GM12878 (cell line): ENCODE data around the gene ZNF18. TPM values are rescaled to one million over a fixed set of nuclear protein-coding genes. Genes with fewer than 3 reads are reported as not detected.

Experiments used
- ATAC-seq: fragments of 200-7000 bp; cut with Tn5 transposase; 3 replicates; pipeline ENCODE4 v1.9.1; 2020; ENCODE audit warnings: mild to moderate bottlenecking, moderate library complexity
- BruUV-seq: library from RNA; stranded (reverse); fragments of 400-500 nt; replicated peaks from 2 replicates; lab custom pipeline; 2021; lab: Mats Ljungman, UMichigan
- CTCF ChIA-PET: fragments of 300-600 bp; sonication (Branson Sonifier 250); formaldehyde crosslinking; extraction: SDS; loops from one replicate; lab custom pipeline; 2021; ENCODE audit warnings: inconsistent platforms; lab: Yijun Ruan, JAX
- POLR2A ChIA-PET: fragments of 350-600 bp; formaldehyde crosslinking; extraction: SDS; loops from one replicate; lab custom pipeline; 2021; ENCODE audit warnings: inconsistent platforms; lab: Charles Lee
- RAD21 ChIA-PET: fragments of 300-600 bp; sonication (Branson Sonifier 250); formaldehyde crosslinking; loops from one replicate; lab custom pipeline; 2023; ENCODE audit warnings: antibody characterized with exemption; ENCODE audit not compliant: unreplicated experiment; lab: Charles Lee
- SMC1A ChIA-PET: fragments of 300-600 bp; sonication (Branson Sonifier 250); formaldehyde crosslinking; loops from one replicate; lab custom pipeline; 2023; ENCODE audit not compliant: unreplicated experiment, uncharacterized antibody; lab: Charles Lee
- DNase-seq: peaks from one replicate; pipeline ENCODE4 v3.0.0-alpha.2; 2011; ENCODE audit warnings: low read depth, low spot score
- FAIRE-seq: peaks from 3 replicates; lab custom pipeline; 2011; peaks lifted over from hg19 to GRCh38; lab: Jason Lieb, UNC
- H2AFZ ChIP-seq: 2 replicates; pipeline ENCODE4 v1.6.0; 2011; ENCODE audit warnings: low read depth, low read length, control low read depth; ENCODE audit not compliant: control insufficient read depth
- H3K27ac ChIP-seq: 2 replicates; pipeline ENCODE4 v1.5.1; 2011; ENCODE audit warnings: control low read depth; ENCODE audit not compliant: control insufficient read depth, insufficient read depth
- H3K27me3 ChIP-seq, 2 experiments: replicated peaks in 1 of 2; 2 replicates each; pipeline versions ENCODE4 v1.6.0 to v1.6.1; 2011; ENCODE audit warnings: low read length in 1 of 2; ENCODE audit not compliant: control insufficient read depth in 2 of 2, insufficient read depth in 2 of 2
- H3K36me3 ChIP-seq, 2 experiments: 2 replicates each; pipeline ENCODE4 v1.5.1; 2011; ENCODE audit warnings: low read length in 1 of 2; ENCODE audit not compliant: control insufficient read depth in 2 of 2, insufficient read depth in 2 of 2
- H3K4me1 ChIP-seq: 2 replicates; pipeline ENCODE4 v1.6.1; 2011; ENCODE audit warnings: mild to moderate bottlenecking, low read length, moderate library complexity, mixed read lengths; ENCODE audit not compliant: control insufficient read depth, insufficient read depth
- H3K4me2 ChIP-seq: 2 replicates; pipeline ENCODE4 v1.6.0; 2011; ENCODE audit warnings: control low read depth; ENCODE audit not compliant: control insufficient read depth, insufficient read depth
- H3K4me3 ChIP-seq: fragments of 200-600 bp; sonication (generic); 2 replicates; pipeline ENCODE4 v1.5.1; 2016
- H3K79me2 ChIP-seq: 2 replicates; pipeline ENCODE4 v1.6.0; 2011; ENCODE audit warnings: low read length; ENCODE audit not compliant: control insufficient read depth, insufficient read depth
- H3K9ac ChIP-seq: 2 replicates; pipeline ENCODE4 v1.8.0; 2011; ENCODE audit warnings: low read length, control low read depth, mixed read lengths; ENCODE audit not compliant: control insufficient read depth, insufficient read depth
- H3K9me3 ChIP-seq: replicated peaks from 3 replicates; pipeline ENCODE4 v1.5.1; 2011; ENCODE audit warnings: mild to moderate bottlenecking, low read length; ENCODE audit not compliant: control insufficient read depth, insufficient read depth
- H4K20me1 ChIP-seq: 2 replicates; pipeline ENCODE4 v1.6.0; 2011; ENCODE audit not compliant: control insufficient read depth, insufficient read depth
- BCL3 ChIP-seq: IDR thresholded peaks from 2 replicates; pipeline ENCODE4 v1.6.1; 2011; ENCODE audit warnings: borderline replicate concordance, low read depth, mild to moderate bottlenecking, moderate library complexity, low read length; ENCODE audit not compliant: insufficient read depth, poor library complexity, severe bottlenecking
- EGR1 ChIP-seq, 2 experiments: IDR thresholded peaks; 1 replicate in 1 of 2; 2 replicates in 1 of 2; pipeline ENCODE4 v1.6.1; 2011 to 2012; ENCODE audit warnings: low read depth in 2 of 2, low read length in 2 of 2, borderline replicate concordance in 1 of 2, mild to moderate bottlenecking in 1 of 2, moderate library complexity in 1 of 2
- EP300 ChIP-seq, 2 experiments: fragments of 150-350 bp in 1 of 2; IDR thresholded peaks; 2 replicates each; pipeline ENCODE4 v1.6.1; 2011 to 2012; ENCODE audit warnings: low read depth in 2 of 2, low read length in 2 of 2, borderline replicate concordance in 1 of 2, improper control_type of control experiment in 1 of 2, inconsistent platforms in 1 of 2; ENCODE audit not compliant: control insufficient read depth in 1 of 2
- EZH2 ChIP-seq: IDR thresholded peaks from 2 replicates; pipeline ENCODE4 v1.6.1; 2012; ENCODE audit warnings: low read depth, mild to moderate bottlenecking, control low read depth, inconsistent platforms, low read length, borderline replicate concordance; ENCODE audit not compliant: control insufficient read depth
- HDAC2 ChIP-seq: fragments of 200-600 bp; sonication (generic); IDR thresholded peaks from 2 replicates; pipeline ENCODE4 v1.6.1; 2017
- IKZF2 ChIP-seq, 2 experiments: fragments of 450-650 bp; IDR thresholded peaks; 2 replicates each; pipeline ENCODE4 v1.6.1; 2017; ENCODE audit warnings: mild to moderate bottlenecking in 2 of 2, moderate library complexity in 2 of 2
- IRF5 ChIP-seq: fragments of 450-650 bp; IDR thresholded peaks from 2 replicates; pipeline ENCODE4 v1.6.1; 2017; ENCODE audit warnings: borderline replicate concordance
- KAT2A ChIP-seq: conservative IDR thresholded peaks from 2 replicates; pipeline ENCODE4 v1.6.1; 2011; ENCODE audit warnings: low read depth, low read length; ENCODE audit not compliant: control insufficient read depth
- MAX ChIP-seq: IDR thresholded peaks from 2 replicates; pipeline ENCODE4 v1.6.1; 2012; ENCODE audit warnings: low read depth, low read length, improper control_type of control experiment
- MEF2A ChIP-seq: IDR thresholded peaks from 2 replicates; pipeline ENCODE4 v1.6.1; 2011; ENCODE audit warnings: low read depth, mild to moderate bottlenecking, low read length, moderate library complexity; ENCODE audit not compliant: insufficient read depth
- POLR2A ChIP-seq: IDR thresholded peaks from 2 replicates; pipeline ENCODE4 v1.6.1; 2011; ENCODE audit warnings: low read depth, mild to moderate bottlenecking, low read length
- YY1 ChIP-seq: IDR thresholded peaks from 2 replicates; pipeline ENCODE4 v1.6.1; 2011; ENCODE audit warnings: low read depth, mild to moderate bottlenecking, low read length
- ZNF687 ChIP-seq: fragments of 450-650 bp; IDR thresholded peaks from 2 replicates; pipeline ENCODE4 v1.6.1; 2017; ENCODE audit warnings: mild to moderate bottlenecking, moderate library complexity
- WGBS: methylation state at CpG from one replicate; pipeline ENCODE4 v1.1.6; 2016; ENCODE audit warnings: low lambda C conversion rate; ENCODE audit not compliant: insufficient replicate concordance, insufficient coverage; ENCODE audit errors: missing lambda C conversion rate; 5-methylcytosine and 5-hydroxymethylcytosine counted together
- in situ Hi-C: fragments of 300-500 bp; cut with MboI; formaldehyde crosslinking; loops from 9 replicates; pipeline ENCODE4 v1.14.3; 2018; ENCODE audit warnings: mixed read lengths
- intact Hi-C: fragments of 100-400 bp; cut with micrococcal nuclease; formaldehyde crosslinking; loops from one replicate; pipeline ENCODE4 v1.14.2; 2022; ENCODE audit not compliant: unreplicated experiment
- polyA plus RNA-seq, 11 experiments: library from polyadenylated mRNA; depleted of rRNA in 4 of 11; unstranded in 6 of 11; stranded (reverse) in 5 of 11; fragments of >200 nt; fragmentation: Nextera tagmentation in 4 of 11; fragmentation: Illumina TruSeq in 1 of 11; extraction: Ambion mirVana in 4 of 11; extraction: Trizol in 1 of 11; gene quantifications; 1 replicate in 1 of 11; 2 replicates in 10 of 11; pipeline versions ENCODE4 v1.2.1 to v1.2.3, GENCODE V29; 2011 to 2016; ENCODE audit warnings: inconsistent platforms in 2 of 11, missing spikeins in 2 of 11, low read depth in 1 of 11
- total RNA-seq, 4 experiments: library from RNA; depleted of rRNA in 3 of 4; stranded (reverse); fragments of >200 nt in 3 of 4; fragmentation: Illumina TruSeq in 1 of 4; extraction: Trizol in 1 of 4; gene quantifications; 2 replicates each; pipeline versions ENCODE4 v1.2.1 to v1.2.3, GENCODE V29; 2013 to 2021

Gene ZNF18
- total and polyA plus RNA-seq, 10 of the 15 experiments (the other 5 are each of a cell fraction or from before 2014, with no cell fraction given): 4.6 to 10.2 (median 9.1) TPM

- peaks cover 4% of the 10 kb centered on the region; the same call in 1 of the 2 replicates for H3K4me1 ChIP-seq
- no TSS peak for BruUV-seq
- ChIA-PET CTCF (interaction anchor here (1.0 to 1.4 kb wide), 3 partner anchors 24 to 34 kb away, joined by 3 to 5 read pairs (median 3); partner anchors contain the start of gene ZNF18), SMC1A (interaction anchor here (0.9 to 2.4 kb wide), 7 partner anchors 10 to 997 kb away, joined by 3 to 8 read pairs (median 5); partner anchors contain the start of genes ELAC2 and ZNF18), POLR2A (interaction anchor here (0.6 to 4.1 kb wide), 5 partner anchors 13 to 1502 kb away, joined by 4 to 46 read pairs (median 5); partner anchors contain the start of genes MYH1 and ZNF18), RAD21 (interaction anchor here (0.7 to 2.3 kb wide), 4 partner anchors 11 to 78 kb away, joined by 3 to 20 read pairs (median 5); partner anchors contain the start of gene ZNF18)
- DNase-seq (peak; percentile 40), ATAC-seq (peak; percentile 97), FAIRE-seq (peak; percentile 66)
- H3K9ac ChIP-seq: peak within 1 kb of the TSS; percentile 76
- no peaks in the 10 kb centered on the region for H3K27me3 ChIP-seq
- WGBS: 1% methylated on average over 80 of the region's 123 CpGs
- no peaks in the 10 kb centered on the region; the same call in 1 of the 2 replicates for H4K20me1 ChIP-seq
- intact Hi-C loops: loop anchor here (1.0 to 5.0 kb wide), 2 partner anchors 24 to 996 kb away; partner anchors contain the start of genes ELAC2 and ZNF18
- peak within 1 kb of the TSS; percentile 70 for H3K4me2 ChIP-seq
- peak within 1 kb of the TSS; percentile 70 for H3K27ac ChIP-seq
- H3K9me3 ChIP-seq: no peaks in the 10 kb centered on the region
- peak within 1 kb of the TSS; percentile 61 for H3K4me3 ChIP-seq
- H3K79me2 ChIP-seq: peaks cover 43% of the 10 kb centered on the region
- no peaks in the 10 kb centered on the region for H3K36me3 ChIP-seq
- in situ Hi-C loops: no loop called here
- H2AFZ ChIP-seq: peak within 1 kb of the TSS; percentile 60
- no peak for TF ChIP-seq BCL3
- no peak for TF ChIP-seq EP300 (IDR thresholded peaks at IDR 0.05; ENCODE audit: borderline replicate concordance in 1 of 2, control insufficient read depth in 1 of 2, low read depth in 2 of 2, low read length in 2 of 2)
- TF ChIP-seq MAX: no peak
- TF ChIP-seq IRF5: no peak
- TF ChIP-seq EZH2: no peak
- peak; percentile 74 for TF ChIP-seq ZNF687
- TF ChIP-seq IKZF2 (IDR thresholded peaks at IDR 0.05): no peak
- peak; percentile 91 for TF ChIP-seq POLR2A
- no peak for TF ChIP-seq MEF2A
- no peak for TF ChIP-seq HDAC2
- peak in 1 of 2 experiments; percentile 88; a peak in 2 of 3 replicates for TF ChIP-seq EGR1 (IDR thresholded peaks at IDR 0.05; ENCODE audit: borderline replicate concordance in 1 of 2, low read depth in 2 of 2, low read length in 2 of 2)
- TF ChIP-seq YY1: peak; percentile 95
- TF ChIP-seq KAT2A: no peak
These were observed 23.7 kb upstream of the ZNF18 start, which contains the start of gene MAP2K4 for GRCh38 chr17:12020642-12021622. MAP2K4 (plus strand) TSS chr17:12020877; CDS start chr17:12020887, 10 bp downstream.
